Adrenal gland (tissue), 12 donors: ENCODE results near the gene KLHL21. TPM values are rescaled to one million over a fixed set of nuclear protein-coding genes. Genes with fewer than 3 reads are reported as not detected.

Experiments used
- DNase-seq, 7 donors: peaks; one replicate each; pipeline ENCODE4 v3.0.0-alpha.2; 2019 to 2020
- H3K27ac ChIP-seq, 5 donors: fragments of 200-600 bp; sonication (generic) in 4 of 5; 1 replicate in 3 of 5; 2 replicates in 2 of 5; pipeline versions ENCODE4 v1.5.1 to v1.8.0; 2016 to 2020; ENCODE audit warnings: mild to moderate bottlenecking in 1 of 5
- H3K27me3 ChIP-seq: fragments of 200-600 bp; 2 replicates; pipeline ENCODE4 v1.8.0; 2021
- H3K36me3 ChIP-seq, 2 donors: fragments of 200-600 bp; replicated peaks in 1 of 2; 1 replicate in 1 of 2; 2 replicates in 1 of 2; pipeline versions ENCODE4 v1.5.1 to v1.8.0; 2018 to 2022
- H3K4me1 ChIP-seq, 2 donors: fragments of 200-600 bp; replicated peaks in 1 of 2; 1 replicate in 1 of 2; 2 replicates in 1 of 2; pipeline versions ENCODE4 v1.5.1 to v1.8.0; 2018 to 2021
- H3K4me3 ChIP-seq, 4 donors: fragments of 200-600 bp; sonication (generic) in 3 of 4; one replicate each; pipeline ENCODE4 v1.5.1; 2016 to 2018
- H3K9me3 ChIP-seq, 3 donors: fragments of 200-600 bp; sonication (generic) in 1 of 3; replicated peaks in 1 of 3; 1 replicate in 2 of 3; 2 replicates in 1 of 3; pipeline versions ENCODE4 v1.5.1 to v1.8.0; 2016 to 2021
- CTCF ChIP-seq, 6 experiments: fragments of 450-650 bp in 4 of 6; fragments of 200-600 bp in 2 of 6; sonication (generic) in 1 of 6; IDR thresholded peaks; 1 replicate in 5 of 6; 2 replicates in 1 of 6; pipeline versions ENCODE4 v1.5.1 to v1.8.0; 2016 to 2021; ENCODE audit warnings: antibody characterized with exemption in 6 of 6, mild to moderate bottlenecking in 2 of 6, moderate library complexity in 1 of 6
- POLR2A ChIP-seq, 2 donors: fragments of 450-650 bp; IDR thresholded peaks; one replicate each; pipeline ENCODE4 v1.6.1; 2017; ENCODE audit warnings: antibody characterized with exemption in 2 of 2, mild to moderate bottlenecking in 2 of 2, moderate library complexity in 1 of 2
- WGBS, 4 donors: extraction: QIAGEN DNeasy Blood & Tissue Kit in 2 of 4; methylation state at CpG; one replicate each; pipeline versions ENCODE4 v1.1.5 to v1.1.7; 2013 to 2017; 5-methylcytosine and 5-hydroxymethylcytosine counted together
- intact Hi-C, 2 donors: fragments of 100-400 bp; cut with DNase I; formaldehyde crosslinking; loops; one replicate each; pipeline versions ENCODE4 v1.14.1 to v1.15.0; 2022 to 2023
- polyA plus RNA-seq, 3 donors: library from polyadenylated mRNA; stranded (reverse); fragments of 200-250 nt in 2 of 3; fragments of 350-450 nt in 1 of 3; fragmentation: Illumina TruSeq in 1 of 3; extraction: RNeasy Lipid Tissue Mini Kit (QIAGEN cat#74804) in 1 of 3; gene quantifications; one replicate each; pipeline ENCODE4 v1.2.3, GENCODE V29; 2013 to 2014
- total RNA-seq, 9 donors: library from RNA; depleted of rRNA in 4 of 9; stranded (reverse); fragments of >200 nt in 4 of 9; fragments of 120-200 nt in 1 of 9; fragmentation: NEBNext Ultra II Directional in 1 of 9; extraction: Animal tissue kit (Norgen Biotek cat#: 25700) in 1 of 9; gene quantifications; one replicate each; pipeline versions ENCODE4 v1.1.0 to v1.2.4, GENCODE V29; 2013 to 2023
- donor health status: healthy with polysubstance abuse.
- donor health status: Bipolar disorder and iron deficiency.
- donor health status: DM: yes; HTN: yes; CAD: no.
- donor health status: DM: no; HTN: no; CAD: no.
- donor health status: DM: no; HTN: no; CAD: no.
- donor health status: DM: yes; HTN: yes; CAD: no.

KLHL21 gene
- total and polyA plus RNA-seq, 12 donors: 11.7 to 108 (median 35.9) TPM

- WGBS, 4 donors: 62 to 67% (median 64%) methylated on average over 8 to 11 of the region's 11 CpGs; no CpG with 5 or more reads in 1 of the 4 donors
- H3K9me3 ChIP-seq: no peaks in the 10 kb centered on the region
- TF ChIP-seq CTCF (IDR thresholded peaks at IDR 0.05) (no peak), POLR2A (IDR thresholded peaks at IDR 0.05) (no peak)
- peak overlapping the region in 2 of 5 donors; percentile 41 to 42 for H3K27ac ChIP-seq
- peaks cover 0 to 30% of the 10 kb centered on the region in 2 donors for H3K36me3 ChIP-seq
- H3K4me1 ChIP-seq: peaks cover 12 to 42% of the 10 kb centered on the region in 2 donors
- intact Hi-C loops: no loop called here
- DNase-seq: peak in 3 of 7 donors; percentile 31 to 52 (median 37)
- H3K4me3 ChIP-seq: no peak overlapping the region
- no peaks in the 10 kb centered on the region for H3K27me3 ChIP-seq
These were observed 16.3 kb downstream of the KLHL21 start for GRCh38 chr1:6586404-6586816.

- intact Hi-C loops: no loop called here
- 91 to 99% (median 96%) methylated on average over 6 to 7 of the region's 7 CpGs; no CpG with 5 or more reads in 1 of the 4 donors for WGBS, 4 donors
These were observed 16.8 kb downstream of the KLHL21 start for GRCh38 chr1:6585841-6586240.

GRCh38 chr1:6585081-6585722 lies 17.5 kb downstream of the KLHL21 start:
- intact Hi-C loops: no loop called here
- DNase-seq: no peak
- no peaks in the 10 kb centered on the region for H3K9me3 ChIP-seq
- no peak overlapping the region for H3K27ac ChIP-seq
- no peak overlapping the region for H3K4me3 ChIP-seq
- H3K36me3 ChIP-seq: peaks cover 0 to 23% of the 10 kb centered on the region in 2 donors
- 85 to 94% (median 90%) methylated on average over 9 to 12 of the region's 12 CpGs for WGBS, 4 donors
- TF ChIP-seq POLR2A (IDR thresholded peaks at IDR 0.05) (no peak), CTCF (IDR thresholded peaks at IDR 0.05) (peak in 1 of 6 experiments; percentile 32)
- H3K4me1 ChIP-seq: peaks cover 23 to 53% of the 10 kb centered on the region in 2 donors
- no peaks in the 10 kb centered on the region for H3K27me3 ChIP-seq

More at GRCh38 chr1:6585841-6586240, 16.8 kb downstream of the KLHL21 start:
- Histone ChIP-seq H3K27ac (peak overlapping the region in 1 of 5 donors; percentile 41), H3K9me3 (no peaks in the 10 kb centered on the region), H3K4me3 (no peak overlapping the region), H3K36me3 (peaks cover 0 to 30% of the 10 kb centered on the region in 2 donors), H3K4me1 (peaks cover 16 to 47% of the 10 kb centered on the region in 2 donors), H3K27me3 (no peaks in the 10 kb centered on the region)
- TF ChIP-seq POLR2A (IDR thresholded peaks at IDR 0.05): no peak
- TF ChIP-seq CTCF (IDR thresholded peaks at IDR 0.05): no peak
- DNase-seq: no peak

GRCh38 chr1:6584126-6585080 lies 18.3 kb downstream of the KLHL21 start:
- Histone ChIP-seq H3K4me3 (no peak overlapping the region), H3K4me1 (peaks cover 25 to 53% of the 10 kb centered on the region in 2 donors), H3K36me3 (peaks cover 0 to 15% of the 10 kb centered on the region in 2 donors), H3K27me3 (no peaks in the 10 kb centered on the region), H3K9me3 (no peaks in the 10 kb centered on the region), H3K27ac (no peak overlapping the region)
- TF ChIP-seq CTCF (IDR thresholded peaks at IDR 0.05): peak in 1 of 6 experiments; percentile 19
- TF ChIP-seq POLR2A (IDR thresholded peaks at IDR 0.05): no peak
- DNase-seq: no peak
- WGBS, 4 donors: 80 to 84% (median 83%) methylated on average over 16 to 21 of the region's 21 CpGs
- intact Hi-C loops: no loop called here
